CD4-positive, CD25-positive, alpha-beta regulatory T cell (primary cell): Measurements from ENCODE around the gene CAMTA1. TPM values are rescaled to one million over a fixed set of nuclear protein-coding genes. Genes with fewer than 3 reads are reported as not detected.

Experiments used
- ATAC-seq, 2 donors: fragments of 150-1000 bp; cut with Tn5 transposase; one replicate each; pipeline ENCODE4 v1.10.0; 2021; ENCODE audit warnings: low read depth in 2 of 2, moderate number of reproducible peaks in 2 of 2, moderate library complexity in 1 of 2
- DNase-seq, 3 donors: peaks; one replicate each; pipeline versions ENCODE4 v3.0.0 to v3.0.0-alpha.2; 2012 to 2022; ENCODE audit warnings: mixed read lengths in 1 of 3
- H3K27ac ChIP-seq: one replicate; pipeline ENCODE4 v1.7.0; 2013; ENCODE audit warnings: mild to moderate bottlenecking, low read length; ENCODE audit not compliant: insufficient read depth, poor library complexity, severe bottlenecking
- H3K27me3 ChIP-seq: one replicate; pipeline ENCODE4 v1.7.0; 2013; ENCODE audit warnings: low read length; ENCODE audit not compliant: control insufficient read depth, insufficient read depth
- H3K36me3 ChIP-seq: one replicate; pipeline ENCODE4 v1.7.0; 2013; ENCODE audit warnings: mild to moderate bottlenecking, low read length, moderate library complexity; ENCODE audit not compliant: control insufficient read depth, insufficient read depth
- H3K4me1 ChIP-seq: 2 replicates; pipeline ENCODE4 v1.7.0; 2013; ENCODE audit warnings: mild to moderate bottlenecking, low read length; ENCODE audit not compliant: insufficient read depth, control insufficient read depth, poor library complexity, severe bottlenecking
- H3K4me3 ChIP-seq: one replicate; pipeline ENCODE4 v1.7.0; 2013; ENCODE audit warnings: low read depth, mild to moderate bottlenecking, low read length, moderate library complexity
- H3K9me3 ChIP-seq, 2 experiments: 1 replicate in 1 of 2; 2 replicates in 1 of 2; pipeline ENCODE4 v1.7.0; 2013; ENCODE audit warnings: low read length in 2 of 2, mild to moderate bottlenecking in 1 of 2, moderate library complexity in 1 of 2; ENCODE audit not compliant: control insufficient read depth in 2 of 2
- H3K27ac Mint-ChIP-seq, 3 donors: one replicate each; pipeline ENCODE4 v1.8.0; 2020 to 2022; ENCODE audit warnings: mild to moderate bottlenecking in 3 of 3, mixed read lengths in 3 of 3, moderate library complexity in 2 of 3
- H3K27me3 Mint-ChIP-seq: one replicate; pipeline ENCODE4 v1.8.0; 2022; ENCODE audit warnings: mild to moderate bottlenecking, mixed read lengths
- H3K36me3 Mint-ChIP-seq: one replicate; pipeline ENCODE4 v1.8.0; 2020; ENCODE audit warnings: mixed read lengths
- H3K4me1 Mint-ChIP-seq, 4 donors: one replicate each; pipeline ENCODE4 v1.8.0; 2020 to 2022; ENCODE audit warnings: mixed read lengths in 4 of 4, mild to moderate bottlenecking in 1 of 4
- H3K4me3 Mint-ChIP-seq, 4 donors: one replicate each; pipeline ENCODE4 v1.8.0; 2020 to 2022; ENCODE audit warnings: mild to moderate bottlenecking in 4 of 4, mixed read lengths in 4 of 4, moderate library complexity in 3 of 4
- H3K9me3 Mint-ChIP-seq, 7 donors: one replicate each; pipeline ENCODE4 v1.8.0; 2020 to 2022; ENCODE audit warnings: mixed read lengths in 7 of 7, mild to moderate bottlenecking in 3 of 7, moderate library complexity in 2 of 7
- polyA plus RNA-seq, 4 donors: library from polyadenylated mRNA; unstranded; fragments of 300-500 nt; fragmentation: Illumina TruSeq; gene quantifications; one replicate each; pipeline ENCODE4 v1.2.3, GENCODE V29; 2021
- total RNA-seq: library from RNA; stranded (reverse); gene quantifications from one replicate; pipeline ENCODE4 v1.2.3, GENCODE V29; 2022

Gene CAMTA1
- total and polyA plus RNA-seq, 5 donors from 2014 or later = 48.8 to 112 (median 80.0) TPM

DNA sequence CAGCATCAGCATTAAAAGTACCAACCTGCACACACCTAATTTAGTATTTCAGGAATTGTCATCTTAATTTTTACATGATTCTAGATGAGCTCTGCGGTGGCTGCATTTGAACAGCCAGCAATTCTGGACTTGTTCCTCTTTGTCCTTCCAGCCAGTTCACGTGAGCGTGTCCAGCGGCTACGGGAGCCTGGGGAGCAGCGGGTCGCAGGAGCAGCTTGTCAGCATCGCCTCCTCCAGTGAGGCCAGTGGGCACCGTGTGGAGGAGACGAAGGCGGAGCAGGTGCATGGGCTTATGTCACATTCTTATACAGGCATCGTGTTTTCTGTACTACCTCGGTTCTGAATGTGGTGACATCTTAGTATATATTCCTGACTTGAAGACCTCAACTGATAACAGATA is 1024.5 kb downstream of the CAMTA1 start:
- no peaks in the 10 kb centered on the region for H3K27me3 ChIP-seq
- Mint-ChIP-seq H3K27me3 (no peaks in the 10 kb centered on the region), H3K4me3 (no peak overlapping the region), H3K4me1 (peaks cover 0 to 5% (median 1%) of the 10 kb centered on the region in 4 donors), H3K36me3 (peaks cover 34% of the 10 kb centered on the region), H3K9me3 (peaks cover 0 to 17% (median 5%) of the 10 kb centered on the region in 7 donors), H3K27ac (no peak overlapping the region)
- H3K27ac ChIP-seq = no peak overlapping the region
- no peak for DNase-seq
- H3K4me3 ChIP-seq = no peak overlapping the region
- ATAC-seq = no peak
- peaks cover 14% of the 10 kb centered on the region in 2 experiments for H3K9me3 ChIP-seq
- no peaks in the 10 kb centered on the region for H3K4me1 ChIP-seq
- peaks cover 28% of the 10 kb centered on the region for H3K36me3 ChIP-seq

DNA sequence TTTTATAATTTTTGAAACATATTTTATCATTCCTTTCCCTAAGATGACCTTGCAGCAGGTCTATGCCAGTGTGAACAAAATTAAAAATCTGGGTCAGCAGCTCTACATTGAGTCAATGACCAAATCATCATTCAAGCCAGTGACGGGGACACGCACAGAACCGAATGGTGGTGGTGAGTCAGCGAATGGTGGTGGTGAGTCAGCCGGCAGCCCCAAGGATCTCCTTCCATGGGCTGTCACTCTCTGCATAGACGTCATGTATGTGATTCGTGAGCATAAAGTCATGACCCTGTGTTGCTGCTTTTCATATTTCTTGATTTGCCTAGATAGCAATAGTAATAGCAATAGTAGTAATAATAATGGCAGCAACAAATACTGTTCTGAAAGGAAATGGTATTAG is 1025.1 kb downstream of the CAMTA1 start:
- no peak for ATAC-seq
- H3K9me3 Mint-ChIP-seq = peaks cover 0 to 17% (median 5%) of the 10 kb centered on the region in 7 donors
- Histone ChIP-seq H3K4me1 (no peaks in the 10 kb centered on the region), H3K4me3 (no peak overlapping the region), H3K27ac (no peak overlapping the region), H3K9me3 (peaks cover 14% of the 10 kb centered on the region in 2 experiments), H3K36me3 (peaks cover 28% of the 10 kb centered on the region), H3K27me3 (no peaks in the 10 kb centered on the region)
- DNase-seq = no peak
- H3K4me3 Mint-ChIP-seq = no peak overlapping the region
- H3K4me1 Mint-ChIP-seq = peaks cover 0 to 5% (median 1%) of the 10 kb centered on the region in 4 donors
- H3K27ac Mint-ChIP-seq = no peak overlapping the region
- peaks cover 32% of the 10 kb centered on the region for H3K36me3 Mint-ChIP-seq
- H3K27me3 Mint-ChIP-seq = no peaks in the 10 kb centered on the region

DNA sequence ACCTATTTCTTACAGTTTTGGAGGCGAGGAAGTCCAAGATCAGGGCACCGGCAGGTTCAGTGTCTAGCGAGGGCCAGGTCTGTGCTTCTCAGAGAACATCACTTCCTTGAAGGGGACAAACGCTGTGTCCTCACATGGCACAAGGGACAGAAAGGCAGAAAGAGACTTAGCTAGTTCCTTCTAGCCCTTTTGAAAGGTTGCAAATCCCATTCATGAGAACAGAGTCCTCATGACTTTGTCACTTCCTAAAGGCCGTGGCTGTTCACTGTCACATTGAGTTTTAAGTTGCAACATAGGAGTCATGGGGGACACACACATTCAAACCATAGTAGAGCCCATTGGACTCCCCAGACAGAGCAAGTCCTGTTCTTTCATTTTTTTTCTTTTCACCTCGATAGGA is 1026.2 kb downstream of the CAMTA1 start:
- DNase-seq (no peak), ATAC-seq (no peak)
- H3K27ac ChIP-seq = no peak overlapping the region
- H3K27me3 Mint-ChIP-seq = no peaks in the 10 kb centered on the region
- no peaks in the 10 kb centered on the region for H3K27me3 ChIP-seq
- peaks cover 0 to 5% (median 1%) of the 10 kb centered on the region in 4 donors for H3K4me1 Mint-ChIP-seq
- no peaks in the 10 kb centered on the region for H3K4me1 ChIP-seq
- H3K4me3 Mint-ChIP-seq = no peak overlapping the region
- no peak overlapping the region for H3K27ac Mint-ChIP-seq
- H3K9me3 Mint-ChIP-seq = peaks cover 0 to 17% (median 5%) of the 10 kb centered on the region in 7 donors
- H3K36me3 Mint-ChIP-seq = peaks cover 30% of the 10 kb centered on the region
- no peak overlapping the region for H3K4me3 ChIP-seq
- H3K36me3 ChIP-seq = peaks cover 20% of the 10 kb centered on the region
- peaks cover 14% of the 10 kb centered on the region in 2 experiments for H3K9me3 ChIP-seq

DNA sequence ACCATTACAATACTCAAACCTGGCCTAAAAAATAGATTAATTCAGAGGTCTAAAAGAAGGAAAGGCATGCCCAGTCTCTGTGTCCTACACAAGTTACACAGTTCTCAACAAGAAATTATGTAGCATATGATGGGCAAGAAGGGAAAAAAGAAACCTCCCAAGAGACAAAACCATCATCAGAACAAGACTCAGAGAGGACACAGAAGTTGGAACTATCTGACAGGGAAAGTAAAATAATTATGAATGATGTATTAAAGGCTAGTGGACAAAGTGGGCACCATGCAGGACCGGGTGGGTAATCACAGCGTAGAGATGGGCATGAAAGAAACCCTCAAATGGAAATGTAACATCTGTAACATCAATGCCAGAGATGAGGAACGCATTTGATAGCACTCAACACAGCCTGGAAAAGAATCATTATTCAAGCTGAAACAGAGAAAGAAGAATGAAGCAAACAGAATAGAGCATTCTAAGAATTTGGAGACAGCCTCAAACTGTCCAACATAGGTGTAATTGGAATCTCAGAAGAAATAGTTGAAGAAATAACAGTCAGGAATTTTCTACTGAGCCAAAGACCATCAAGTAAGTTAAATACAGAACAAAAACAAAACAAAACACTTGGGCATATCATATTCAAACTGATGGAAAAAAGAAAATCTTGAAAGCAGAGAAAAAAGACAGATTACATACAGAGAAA is 1028.6 kb downstream of the CAMTA1 start:
- no peaks in the 10 kb centered on the region for H3K4me1 Mint-ChIP-seq
- no peak overlapping the region for H3K27ac Mint-ChIP-seq
- H3K36me3 ChIP-seq = peaks cover 20% of the 10 kb centered on the region
- peaks cover 27% of the 10 kb centered on the region for H3K36me3 Mint-ChIP-seq
- no peak overlapping the region for H3K4me3 Mint-ChIP-seq
- no peak overlapping the region for H3K27ac ChIP-seq
- H3K27me3 Mint-ChIP-seq = no peaks in the 10 kb centered on the region
- peaks cover 0 to 17% (median 5%) of the 10 kb centered on the region in 7 donors for H3K9me3 Mint-ChIP-seq
- DNase-seq = no peak
- H3K4me1 ChIP-seq = no peaks in the 10 kb centered on the region
- no peaks in the 10 kb centered on the region for H3K27me3 ChIP-seq
- H3K4me3 ChIP-seq = no peak overlapping the region
- H3K9me3 ChIP-seq = peaks cover 14% of the 10 kb centered on the region in 2 experiments
- ATAC-seq = no peak

Other genes starting within 250 kb of the CAMTA1 start
- gene NOL9, start 230.9 kb upstream of the CAMTA1 start, total RNA-seq = 74.7 TPM
- gene NOL9, start 230.9 kb upstream of the CAMTA1 start, polyA plus RNA-seq = 10 to 100 TPM; 11.0 to 23.0 (median 18.9) TPM
- gene TAS1R1, start 230.1 kb upstream of the CAMTA1 start, total RNA-seq = not detected
- under 1 TPM in 1 of 4 donors, not detected in 3; 0.09 TPM for gene TAS1R1, start 230.1 kb upstream of the CAMTA1 start, polyA plus RNA-seq
- 41.8 TPM for gene ZBTB48, start 205.5 kb upstream of the CAMTA1 start, total RNA-seq
- 10 to 100 TPM; 18.6 to 24.8 (median 21.9) TPM for gene ZBTB48, start 205.5 kb upstream of the CAMTA1 start, polyA plus RNA-seq
- 34.4 TPM for gene KLHL21, start 182.6 kb upstream of the CAMTA1 start, total RNA-seq
- gene KLHL21, start 182.6 kb upstream of the CAMTA1 start, polyA plus RNA-seq = 10 to 100 TPM; 16.7 to 46.6 (median 26.2) TPM
- 7.5 TPM for gene PHF13, start 171.7 kb upstream of the CAMTA1 start, total RNA-seq
- 1 to 10 TPM; 4.7 to 6.2 (median 5.3) TPM for gene PHF13, start 171.7 kb upstream of the CAMTA1 start, polyA plus RNA-seq
- 14.3 TPM for gene THAP3, start 160.6 kb upstream of the CAMTA1 start, total RNA-seq
- gene THAP3, start 160.6 kb upstream of the CAMTA1 start, polyA plus RNA-seq = 10 to 100 TPM; 23.4 to 32.9 (median 26.1) TPM
- gene DNAJC11, start 83.6 kb upstream of the CAMTA1 start, total RNA-seq = 41.4 TPM
- gene DNAJC11, start 83.6 kb upstream of the CAMTA1 start, polyA plus RNA-seq = 10 to 100 TPM; 10.4 to 18.9 (median 15.0) TPM